HEK293T (cell line): ENCODE data around the gene DOCK9.

ENCODE experiments used
- ARNT ChIP-seq: fragments of 450-650 bp; IDR thresholded peaks from 2 replicates; pipeline ENCODE4 v1.6.1; 2017; ENCODE audit warnings: mild to moderate bottlenecking
- ELF4 ChIP-seq: fragments of 450-650 bp; IDR thresholded peaks from 2 replicates; pipeline ENCODE4 v1.6.1; 2017; ENCODE audit warnings: antibody characterized with exemption
- FOXA1 ChIP-seq: fragments of 450-650 bp; IDR thresholded peaks from 2 replicates; pipeline ENCODE4 v1.6.1; 2016; ENCODE audit warnings: mild to moderate bottlenecking
- FOXK2 ChIP-seq: fragments of 450-650 bp; IDR thresholded peaks from 2 replicates; pipeline ENCODE4 v1.6.1; 2016; ENCODE audit warnings: mild to moderate bottlenecking
- FOXM1 ChIP-seq: fragments of 450-650 bp; IDR thresholded peaks from 2 replicates; pipeline ENCODE4 v1.6.1; 2017; ENCODE audit warnings: mild to moderate bottlenecking, borderline replicate concordance
- L3MBTL2 ChIP-seq: fragments of 450-650 bp; conservative IDR thresholded peaks from 2 replicates; pipeline ENCODE4 v1.6.1; 2016; ENCODE audit warnings: mild to moderate bottlenecking
- NFRKB ChIP-seq: fragments of 450-650 bp; IDR thresholded peaks from 2 replicates; pipeline ENCODE4 v1.6.1; 2016; ENCODE audit warnings: mild to moderate bottlenecking, moderate library complexity
- SP1 ChIP-seq: fragments of 450-650 bp; IDR thresholded peaks from 2 replicates; pipeline ENCODE4 v1.6.1; 2017
- SUZ12 ChIP-seq: fragments of 450-650 bp; IDR thresholded peaks from 2 replicates; pipeline ENCODE4 v1.6.1; 2016; ENCODE audit warnings: mild to moderate bottlenecking
- TARDBP ChIP-seq: fragments of 450-650 bp; IDR thresholded peaks from 2 replicates; pipeline ENCODE4 v1.6.1; 2016
- ZNF384 ChIP-seq: fragments of 450-650 bp; IDR thresholded peaks from 2 replicates; pipeline ENCODE4 v1.6.1; 2016

- no peak for TF ChIP-seq TARDBP
- no peak for TF ChIP-seq NFRKB
- no peak for TF ChIP-seq SUZ12
- no peak for TF ChIP-seq ELF4
- no peak for TF ChIP-seq FOXM1
- no peak for TF ChIP-seq SP1
- TF ChIP-seq FOXA1 = no peak
- no peak for TF ChIP-seq ARNT
- no peak for TF ChIP-seq L3MBTL2
- TF ChIP-seq FOXK2 = no peak
- TF ChIP-seq ZNF384 = no peak
Measured at GRCh38 chr13:98994080-98994479, 16.2 kb upstream of the DOCK9 start.
